ENCODE data around the gene MTHFD1L.

The MTHFD1L gene

GRCh38 chr6:150898399-150899170, 33.1 kb downstream of the MTHFD1L start:
- no peak for DNase-seq (ENCODE audit: low read depth)

- no peak for DNase-seq (ENCODE audit: low read depth)
Measured at GRCh38 chr6:150899231-150899630, 33.7 kb downstream of the MTHFD1L start.

- no peak for DNase-seq (ENCODE audit: low read depth)
Measured at GRCh38 chr6:150900049-150900448, 34.5 kb downstream of the MTHFD1L start.

- DNase-seq (ENCODE audit: low read depth), result no peak
Measured at GRCh38 chr6:150902142-150902776, 36.8 kb downstream of the MTHFD1L start.

- DNase-seq (ENCODE audit: low read depth), result no peak
Measured at GRCh38 chr6:150905769-150906168, 40.3 kb downstream of the MTHFD1L start.

GRCh38 chr6:150906641-150907326, 41.3 kb downstream of the MTHFD1L start:
- DNase-seq (ENCODE audit: low read depth), result no peak

- DNase-seq (ENCODE audit: low read depth), result no peak
Measured at GRCh38 chr6:150907383-150907782, 41.9 kb downstream of the MTHFD1L start.

- no peak for DNase-seq (ENCODE audit: low read depth)
Measured at GRCh38 chr6:150908901-150909300, 43.4 kb downstream of the MTHFD1L start.

GRCh38 chr6:150910561-150910960, 45.1 kb downstream of the MTHFD1L start:
- DNase-seq (ENCODE audit: low read depth), result no peak

- no peak for DNase-seq (ENCODE audit: low read depth)
Measured at GRCh38 chr6:150914372-150914771, 48.9 kb downstream of the MTHFD1L start.

GRCh38 chr6:150915131-150915879, 49.8 kb downstream of the MTHFD1L start:
- no peak for DNase-seq (ENCODE audit: low read depth)

GRCh38 chr6:150915880-150916265, 50.4 kb downstream of the MTHFD1L start:
- no peak for DNase-seq (ENCODE audit: low read depth)

- no peak for DNase-seq (ENCODE audit: low read depth)
Measured at GRCh38 chr6:150919938-150920337, 54.4 kb downstream of the MTHFD1L start.

GRCh38 chr6:150922137-150922536, 56.6 kb downstream of the MTHFD1L start:
- no peak for DNase-seq (ENCODE audit: low read depth)

- DNase-seq (ENCODE audit: low read depth), result no peak
Measured at GRCh38 chr6:150924808-150925589, 59.5 kb downstream of the MTHFD1L start.

GRCh38 chr6:150925590-150925928, 60.1 kb downstream of the MTHFD1L start:
- DNase-seq (ENCODE audit: low read depth), result no peak

- no peak for DNase-seq (ENCODE audit: low read depth)
Measured at GRCh38 chr6:150925976-150926375, 60.5 kb downstream of the MTHFD1L start.

GRCh38 chr6:150928882-150929281, 63.4 kb downstream of the MTHFD1L start:
- no peak for DNase-seq (ENCODE audit: low read depth)

GRCh38 chr6:150929416-150929815, 63.9 kb downstream of the MTHFD1L start:
- no peak for DNase-seq (ENCODE audit: low read depth)

GRCh38 chr6:150930841-150931240, 65.3 kb downstream of the MTHFD1L start:
- no peak for DNase-seq (ENCODE audit: low read depth)

GRCh38 chr6:150931405-150931804, 65.9 kb downstream of the MTHFD1L start:
- no peak for DNase-seq (ENCODE audit: low read depth)

GRCh38 chr6:150932996-150933395, 67.5 kb downstream of the MTHFD1L start:
- no peak for DNase-seq (ENCODE audit: low read depth)
